ENCODE data around the gene REXO5.

DNA sequence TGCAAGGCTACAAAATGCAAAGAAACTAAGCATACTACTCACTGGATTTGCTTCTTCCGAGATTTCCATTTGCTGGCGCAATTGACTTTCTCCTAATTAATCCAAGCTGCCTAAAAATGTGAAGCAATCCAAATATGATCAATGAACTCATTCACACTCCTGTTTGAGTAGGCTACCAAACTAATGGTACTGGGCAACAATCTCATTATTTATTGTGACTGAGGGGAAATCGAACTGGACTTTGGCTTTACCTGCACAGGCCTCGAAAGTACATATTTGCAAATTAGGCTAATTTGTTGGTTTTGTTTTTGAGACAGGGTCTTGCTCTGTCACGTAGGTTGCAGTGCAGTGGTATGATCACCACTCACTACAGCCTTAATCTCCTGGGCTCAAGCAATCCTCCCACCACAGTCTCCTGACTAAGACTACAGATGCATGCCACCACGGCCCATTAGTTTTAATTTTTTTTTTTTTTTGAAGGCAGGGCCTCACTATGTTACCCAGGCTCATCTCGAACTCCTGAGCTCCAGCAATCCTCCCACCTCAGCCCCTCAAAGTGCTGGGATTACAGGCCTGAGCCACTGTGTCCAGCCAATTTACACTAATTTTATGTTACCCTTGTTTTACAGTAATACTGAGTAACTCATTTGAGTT is 2.6 kb upstream of the REXO5 start:
- TF ChIP-seq POLR2A (IDR thresholded peaks at IDR 0.05) (no peak), POLR2AphosphoS5 (IDR thresholded peaks at IDR 0.05) (no peak)

Measured in upper lobe of left lung (tissue), 4 donors.